B cell (primary cell): ENCODE measurements around the gene NUDT16L1. TPM values are rescaled to one million over a fixed set of nuclear protein-coding genes. Genes with fewer than 3 reads are reported as not detected.

Source experiments
- ATAC-seq: fragments of 200-7000 bp; cut with Tn5 transposase; one replicate; pipeline ENCODE4 v1.10.0; 2021; ENCODE audit warnings: low read depth, mild to moderate bottlenecking, moderate number of reproducible peaks, moderate library complexity
- CTCF ChIA-PET: fragments of 350-600 bp; sonication (Branson Sonifier 250); formaldehyde crosslinking; loops from one replicate; lab custom pipeline; 2021; ENCODE audit warnings: antibody characterized with exemption, inconsistent platforms; lab: Charles Lee
- POLR2A ChIA-PET: fragments of 350-600 bp; sonication (Branson Sonifier 250); formaldehyde crosslinking; loops from one replicate; lab custom pipeline; 2021; ENCODE audit warnings: antibody characterized with exemption; lab: Charles Lee
- DNase-seq: peaks from one replicate; pipeline ENCODE4 v3.0.0; 2013
- H2AFZ ChIP-seq: 2 replicates; pipeline ENCODE4 v1.6.1; 2012; ENCODE audit warnings: mild to moderate bottlenecking, low read depth, low read length; ENCODE audit not compliant: insufficient read depth, poor library complexity, severe bottlenecking
- H3K27ac ChIP-seq, 2 donors: 1 replicate in 1 of 2; 2 replicates in 1 of 2; pipeline ENCODE4 v1.5.1; 2012 to 2013; ENCODE audit warnings: low read length in 2 of 2, mild to moderate bottlenecking in 2 of 2, moderate library complexity in 1 of 2
- H3K27me3 ChIP-seq, 4 experiments: fragments of 200-600 bp in 1 of 4; sonication (generic) in 1 of 4; replicated peaks in 1 of 4; 1 replicate in 2 of 4; 2 replicates in 2 of 4; pipeline versions ENCODE4 v1.6.1 to v1.7.0; 2013 to 2016; ENCODE audit warnings: low read length in 3 of 4, mild to moderate bottlenecking in 2 of 4, mixed read lengths in 1 of 4, moderate library complexity in 1 of 4; ENCODE audit not compliant: insufficient read depth in 4 of 4, control insufficient read depth in 3 of 4; ENCODE audit errors: control extremely low read depth in 1 of 4
- H3K36me3 ChIP-seq, 2 experiments: replicated peaks in 1 of 2; 1 replicate in 1 of 2; 2 replicates in 1 of 2; pipeline versions ENCODE4 v1.6.1 to v1.7.1; 2013; ENCODE audit warnings: low read length in 1 of 2; ENCODE audit not compliant: insufficient read depth in 2 of 2, control insufficient read depth in 1 of 2; ENCODE audit errors: control extremely low read depth in 1 of 2, extremely low read depth in 1 of 2
- H3K4me1 ChIP-seq, 2 donors: fragments of 200-600 bp in 1 of 2; sonication (generic) in 1 of 2; 1 replicate in 1 of 2; 2 replicates in 1 of 2; pipeline versions ENCODE4 v1.5.1 to v1.6.1; 2013 to 2017; ENCODE audit warnings: low read length in 2 of 2; ENCODE audit not compliant: control insufficient read depth in 2 of 2, insufficient read depth in 2 of 2
- H3K4me2 ChIP-seq: replicated peaks from 2 replicates; pipeline ENCODE3; 2012; ENCODE audit warnings: mild to moderate bottlenecking, low read depth, low read length; ENCODE audit not compliant: poor library complexity, severe bottlenecking
- H3K4me3 ChIP-seq, 5 experiments: fragments of 200-600 bp in 1 of 5; sonication (generic) in 1 of 5; 1 replicate in 3 of 5; 2 replicates in 2 of 5; pipeline versions ENCODE4 v1.5.1 to v1.7.0; 2011 to 2016; ENCODE audit warnings: low read length in 4 of 5, mild to moderate bottlenecking in 4 of 5, low read depth in 2 of 5, control low read depth in 1 of 5, moderate library complexity in 1 of 5; ENCODE audit not compliant: insufficient read depth in 1 of 5; ENCODE audit errors: control extremely low read depth in 1 of 5, extremely low read depth in 1 of 5
- H3K79me2 ChIP-seq: fragments of 200-600 bp; sonication (generic); one replicate; pipeline ENCODE4 v1.6.0; 2016; ENCODE audit warnings: low read length; ENCODE audit not compliant: control insufficient read depth, insufficient read depth
- H3K9ac ChIP-seq: fragments of 200-600 bp; sonication (generic); 2 replicates; pipeline ENCODE4 v1.6.1; 2017; ENCODE audit warnings: mild to moderate bottlenecking, low read length, moderate library complexity
- H3K9me3 ChIP-seq, 3 donors: one replicate each; pipeline versions ENCODE4 v1.6.1 to v1.7.1; 2013; ENCODE audit warnings: low read length in 2 of 3; ENCODE audit not compliant: control insufficient read depth in 2 of 3, insufficient read depth in 1 of 3; ENCODE audit errors: control extremely low read depth in 1 of 3
- H4K20me1 ChIP-seq: 2 replicates; pipeline ENCODE4 v1.6.0; 2012; ENCODE audit warnings: mild to moderate bottlenecking, low read length; ENCODE audit not compliant: insufficient read depth, control insufficient read depth, poor library complexity, severe bottlenecking
- H3K27ac Mint-ChIP-seq: one replicate; pipeline ENCODE4 v1.8.0; 2021; ENCODE audit warnings: mixed read lengths
- H3K27me3 Mint-ChIP-seq: one replicate; pipeline ENCODE4 v1.8.0; 2021; ENCODE audit warnings: mixed read lengths
- H3K4me1 Mint-ChIP-seq: one replicate; pipeline ENCODE4 v1.8.0; 2021; ENCODE audit warnings: mixed read lengths
- H3K4me3 Mint-ChIP-seq: one replicate; pipeline ENCODE4 v1.8.0; 2021; ENCODE audit warnings: mixed read lengths
- H3K9me3 Mint-ChIP-seq: one replicate; pipeline ENCODE4 v1.8.0; 2022; ENCODE audit warnings: mixed read lengths; ENCODE audit not compliant: insufficient read depth
- CTCF ChIP-seq: fragments of 200-600 bp; IDR thresholded peaks from one replicate; pipeline ENCODE4 v1.8.0; 2022; ENCODE audit warnings: antibody characterized with exemption, mild to moderate bottlenecking
- EZH2 ChIP-seq: IDR thresholded peaks from 2 replicates; pipeline ENCODE4 v1.6.1; 2012; ENCODE audit warnings: borderline replicate concordance, low read depth, mild to moderate bottlenecking, moderate library complexity, low read length; ENCODE audit not compliant: insufficient read depth, poor library complexity, severe bottlenecking
- WGBS: methylation state at CpG from one replicate; pipeline ENCODE4 v1.1.5; 2013; ENCODE audit warnings: missing lambda C conversion rate; ENCODE audit not compliant: insufficient coverage; 5-methylcytosine and 5-hydroxymethylcytosine counted together
- intact Hi-C: fragments of 100-400 bp; cut with micrococcal nuclease; formaldehyde crosslinking; loops from one replicate; pipeline ENCODE4 v1.10.0; 2022
- polyA plus RNA-seq: library from polyadenylated mRNA; depleted of rRNA; stranded (reverse); fragments of >200 nt; gene quantifications from 2 replicates; pipeline ENCODE4 v1.2.3, GENCODE V29; 2012
- total RNA-seq, 2 donors: library from RNA; stranded (reverse); fragments of 120-200 nt in 1 of 2; gene quantifications; 1 replicate in 1 of 2; 2 replicates in 1 of 2; pipeline versions ENCODE4 v1.2.3 to v1.2.4, GENCODE V29; 2013 to 2022

Gene NUDT16L1
- total and polyA plus RNA-seq, 2 donors (not counting 1 experiment from before 2014, with no cell fraction given): 38.5 to 59.2 TPM

- Histone ChIP-seq H2AFZ (no peak overlapping the region), H4K20me1 (peaks cover 23% of the 10 kb centered on the region), H3K79me2 (peaks cover 10% of the 10 kb centered on the region), H3K27me3 (no peaks in the 10 kb centered on the region), H3K4me1 (no peaks in the 10 kb centered on the region), H3K9ac (no peak overlapping the region), H3K4me3 (no peak overlapping the region), H3K27ac (no peak overlapping the region), H3K36me3 (peaks cover 1 to 44% of the 10 kb centered on the region in 2 experiments), H3K4me2 (no peak overlapping the region), H3K9me3 (no peaks in the 10 kb centered on the region)
- no peak for ATAC-seq
- ChIA-PET POLR2A (no interaction called here), CTCF (no interaction called here)
- TF ChIP-seq EZH2 (no peak), CTCF (no peak)
- H3K4me1 Mint-ChIP-seq: no peaks in the 10 kb centered on the region
- H3K27ac Mint-ChIP-seq: no peak overlapping the region
- 97% methylated on average over 26 of the region's 33 CpGs for WGBS
- DNase-seq: no peak
- no peaks in the 10 kb centered on the region for H3K27me3 Mint-ChIP-seq
- no peaks in the 10 kb centered on the region for H3K9me3 Mint-ChIP-seq
- intact Hi-C loops: no loop called here
- H3K4me3 Mint-ChIP-seq: no peak overlapping the region
These were observed 19.8 kb upstream of the NUDT16L1 start for GRCh38 chr16:4673387-4674046.

GRCh38 chr16:4674926-4675530 lies 18.3 kb upstream of the NUDT16L1 start:
- Histone ChIP-seq H3K27me3 (no peaks in the 10 kb centered on the region), H3K9me3 (no peaks in the 10 kb centered on the region), H4K20me1 (peaks cover 25% of the 10 kb centered on the region), H3K79me2 (peaks cover 10% of the 10 kb centered on the region), H3K4me1 (no peaks in the 10 kb centered on the region), H3K9ac (no peak overlapping the region), H2AFZ (no peak overlapping the region), H3K36me3 (peaks cover 0 to 41% of the 10 kb centered on the region in 2 experiments), H3K4me3 (no peak overlapping the region), H3K4me2 (no peak overlapping the region), H3K27ac (no peak overlapping the region)
- H3K4me1 Mint-ChIP-seq: no peaks in the 10 kb centered on the region
- 100% methylated on average over 3 of the region's 9 CpGs for WGBS
- DNase-seq (no peak), ATAC-seq (no peak)
- no peak overlapping the region for H3K27ac Mint-ChIP-seq
- CTCF ChIA-PET: no interaction called here
- TF ChIP-seq EZH2 (no peak), CTCF (no peak)
- no peaks in the 10 kb centered on the region for H3K9me3 Mint-ChIP-seq
- intact Hi-C loops: no loop called here
- H3K27me3 Mint-ChIP-seq: no peaks in the 10 kb centered on the region
- H3K4me3 Mint-ChIP-seq: no peak overlapping the region
- POLR2A ChIA-PET: no interaction called here
